A673 (cell line): ENCODE data around the gene LRRC8D. TPM values are rescaled to one million over a fixed set of nuclear protein-coding genes. Genes with fewer than 3 reads are reported as not detected.

Experiments
- BruUV-seq: library from RNA; stranded (reverse); fragments of 400-500 nt; replicated peaks from 2 replicates; lab custom pipeline; 2021; lab: Mats Ljungman, UMichigan
- CTCF ChIA-PET: fragments of 300-600 bp; sonication (Branson Sonifier 250); formaldehyde crosslinking; loops from one replicate; lab custom pipeline; 2022; ENCODE audit warnings: antibody characterized with exemption; lab: Charles Lee
- POLR2A ChIA-PET: fragments of 300-600 bp; sonication (Branson Sonifier 250); formaldehyde crosslinking; loops from one replicate; lab custom pipeline; 2022; ENCODE audit warnings: antibody characterized with exemption; ENCODE audit not compliant: low non-redundant PET; lab: Charles Lee
- DNase-seq: peaks from one replicate; pipeline ENCODE4 v3.0.0-alpha.2; 2015; ENCODE audit warnings: low spot score
- H3K27ac ChIP-seq: fragments of 200-600 bp; sonication (generic); 2 replicates; pipeline ENCODE4 v1.5.1; 2016; ENCODE audit warnings: mixed run types, low read depth, mild to moderate bottlenecking, mixed read lengths, antibody characterized with exemption, low read length; ENCODE audit not compliant: poor library complexity, severe bottlenecking
- H3K27me3 ChIP-seq: fragments of 200-600 bp; sonication (generic); replicated peaks from 2 replicates; pipeline ENCODE4 v1.6.1; 2017; ENCODE audit warnings: mixed run types, low read depth, mild to moderate bottlenecking, mixed read lengths, antibody characterized with exemption, low read length; ENCODE audit not compliant: insufficient read depth, poor library complexity
- H3K36me3 ChIP-seq: fragments of 200-600 bp; sonication (generic); 2 replicates; pipeline ENCODE4 v1.6.1; 2016; ENCODE audit warnings: mixed run types, mild to moderate bottlenecking, mixed read lengths, antibody characterized with exemption, low read length; ENCODE audit not compliant: insufficient read depth, poor library complexity, severe bottlenecking
- H3K4me1 ChIP-seq: fragments of 200-600 bp; sonication (generic); 2 replicates; pipeline ENCODE4 v1.6.1; 2017; ENCODE audit warnings: mixed run types, mild to moderate bottlenecking, mixed read lengths, antibody characterized with exemption, low read length; ENCODE audit not compliant: insufficient read depth, poor library complexity, severe bottlenecking
- H3K4me3 ChIP-seq: fragments of 200-600 bp; sonication (generic); 2 replicates; pipeline ENCODE4 v1.5.1; 2016; ENCODE audit warnings: low read depth, mixed run types, mild to moderate bottlenecking, mixed read lengths, low read length; ENCODE audit not compliant: poor library complexity, severe bottlenecking
- H3K9me3 ChIP-seq: fragments of 200-600 bp; sonication (generic); 2 replicates; pipeline ENCODE4 v1.6.1; 2016; ENCODE audit warnings: mixed run types, low read depth, mild to moderate bottlenecking, mixed read lengths, antibody characterized with exemption, low read length; ENCODE audit not compliant: poor library complexity, severe bottlenecking
- EZH2 ChIP-seq: fragments of 200-600 bp; sonication (generic); IDR thresholded peaks from 2 replicates; pipeline ENCODE4 v1.6.1; 2017; ENCODE audit warnings: borderline replicate concordance, low read depth, mild to moderate bottlenecking, mixed read lengths, antibody characterized with exemption, low read length; ENCODE audit not compliant: poor library complexity, severe bottlenecking
- intact Hi-C: fragments of 100-400 bp; cut with micrococcal nuclease; formaldehyde crosslinking; loops from one replicate; pipeline ENCODE4 v1.10.0; 2022; ENCODE audit not compliant: unreplicated experiment
- total RNA-seq: library from RNA; stranded (reverse); gene quantifications from 2 replicates; pipeline ENCODE4 v1.2.3, GENCODE V29; 2021
- TF ChIP-seq, protein P1 (sequence below): fragments of 300-800, 200-600 bp; sonication (generic); conservative IDR thresholded peaks from 2 replicates; pipeline ENCODE4 v1.5.1; 2017; ENCODE audit warnings: low read depth, mild to moderate bottlenecking, antibody characterized with exemption, low read length, moderate library complexity, mixed read lengths

LRRC8D gene
- total RNA-seq, 1 experiment from 2014 or later = 59.4 TPM

DNA sequence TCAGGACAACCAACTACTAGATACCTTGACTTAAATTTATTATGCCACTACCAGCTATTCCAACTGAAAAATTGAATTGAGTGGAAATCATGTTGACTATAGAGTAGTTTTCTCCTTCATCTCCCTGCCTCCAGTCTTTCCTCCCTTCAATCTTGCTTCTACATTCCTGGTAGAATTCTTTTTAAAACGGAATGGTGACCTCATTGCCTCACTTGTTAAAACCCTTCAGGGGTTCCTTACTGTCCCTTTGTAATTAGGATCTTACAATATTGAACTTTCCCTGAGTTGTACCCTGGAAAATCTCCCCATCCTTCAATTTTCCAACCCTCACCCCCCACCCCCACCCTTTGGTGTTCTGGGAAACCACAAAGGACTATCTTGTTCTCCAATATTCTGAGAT, 91.2 kb downstream of the LRRC8D start:
- H3K27ac ChIP-seq = peak overlapping the region; percentile 39
- TF ChIP-seq, protein P1, sequence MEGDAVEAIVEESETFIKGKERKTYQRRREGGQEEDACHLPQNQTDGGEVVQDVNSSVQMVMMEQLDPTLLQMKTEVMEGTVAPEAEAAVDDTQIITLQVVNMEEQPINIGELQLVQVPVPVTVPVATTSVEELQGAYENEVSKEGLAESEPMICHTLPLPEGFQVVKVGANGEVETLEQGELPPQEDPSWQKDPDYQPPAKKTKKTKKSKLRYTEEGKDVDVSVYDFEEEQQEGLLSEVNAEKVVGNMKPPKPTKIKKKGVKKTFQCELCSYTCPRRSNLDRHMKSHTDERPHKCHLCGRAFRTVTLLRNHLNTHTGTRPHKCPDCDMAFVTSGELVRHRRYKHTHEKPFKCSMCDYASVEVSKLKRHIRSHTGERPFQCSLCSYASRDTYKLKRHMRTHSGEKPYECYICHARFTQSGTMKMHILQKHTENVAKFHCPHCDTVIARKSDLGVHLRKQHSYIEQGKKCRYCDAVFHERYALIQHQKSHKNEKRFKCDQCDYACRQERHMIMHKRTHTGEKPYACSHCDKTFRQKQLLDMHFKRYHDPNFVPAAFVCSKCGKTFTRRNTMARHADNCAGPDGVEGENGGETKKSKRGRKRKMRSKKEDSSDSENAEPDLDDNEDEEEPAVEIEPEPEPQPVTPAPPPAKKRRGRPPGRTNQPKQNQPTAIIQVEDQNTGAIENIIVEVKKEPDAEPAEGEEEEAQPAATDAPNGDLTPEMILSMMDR = no peak
- no peak for TF ChIP-seq EZH2
- DNase-seq = no peak
- no peaks in the 10 kb centered on the region for H3K36me3 ChIP-seq
- H3K9me3 ChIP-seq = no peaks in the 10 kb centered on the region
- intact Hi-C loops = no loop called here
- POLR2A ChIA-PET = interaction anchor here (0.5 kb wide), 1 partner anchor 32 kb away, joined by 4 read pairs; no protein-coding TSS in a partner anchor
- H3K4me3 ChIP-seq = no peak overlapping the region
- BruUV-seq = no TSS peak
- H3K4me1 ChIP-seq = peaks cover 55% of the 10 kb centered on the region
- H3K27me3 ChIP-seq = no peaks in the 10 kb centered on the region
- CTCF ChIA-PET = no interaction called here

DNA sequence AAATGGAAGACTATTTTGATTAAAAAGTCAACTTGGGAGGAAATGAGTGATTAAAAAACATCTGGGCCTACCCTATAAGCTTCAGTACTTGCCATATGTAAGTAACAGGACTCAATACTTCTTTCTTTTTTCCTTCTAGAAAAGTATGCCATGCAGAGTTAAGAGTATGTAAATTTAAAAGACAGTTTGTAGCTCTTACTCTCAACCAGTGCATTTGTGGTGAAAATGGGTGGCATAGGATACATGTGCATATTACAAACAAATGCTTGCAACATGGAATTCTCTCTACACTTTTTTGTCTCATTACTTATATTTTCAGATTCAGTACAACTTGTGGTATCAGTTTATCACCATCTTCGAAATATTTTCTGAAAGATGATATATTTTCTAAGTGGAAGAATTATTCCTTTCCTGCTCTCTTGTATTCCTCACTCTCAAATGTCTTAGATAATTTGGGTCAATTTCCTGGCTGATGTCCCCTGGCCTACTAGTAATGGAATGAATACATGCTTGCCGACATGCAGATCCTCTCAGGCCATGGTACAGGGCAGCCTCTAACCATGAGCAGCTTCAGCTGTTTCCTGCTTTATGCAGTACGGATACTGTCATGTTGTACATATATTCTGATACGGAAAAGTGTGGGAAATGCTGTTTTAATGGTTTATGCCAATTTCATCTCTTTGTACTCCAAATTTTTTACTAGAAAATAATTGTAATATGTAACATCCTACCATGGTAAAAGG, 92.7 kb downstream of the LRRC8D start:
- Histone ChIP-seq H3K9me3 (no peaks in the 10 kb centered on the region), H3K27me3 (no peaks in the 10 kb centered on the region), H3K27ac (no peak overlapping the region), H3K36me3 (no peaks in the 10 kb centered on the region), H3K4me1 (peaks cover 47% of the 10 kb centered on the region), H3K4me3 (no peak overlapping the region)
- no TSS peak for BruUV-seq
- DNase-seq = no peak
- intact Hi-C loops = no loop called here
- CTCF ChIA-PET = no interaction called here
- POLR2A ChIA-PET = no interaction called here
- no peak for TF ChIP-seq EZH2
- TF ChIP-seq, protein P1 = no peak

DNA sequence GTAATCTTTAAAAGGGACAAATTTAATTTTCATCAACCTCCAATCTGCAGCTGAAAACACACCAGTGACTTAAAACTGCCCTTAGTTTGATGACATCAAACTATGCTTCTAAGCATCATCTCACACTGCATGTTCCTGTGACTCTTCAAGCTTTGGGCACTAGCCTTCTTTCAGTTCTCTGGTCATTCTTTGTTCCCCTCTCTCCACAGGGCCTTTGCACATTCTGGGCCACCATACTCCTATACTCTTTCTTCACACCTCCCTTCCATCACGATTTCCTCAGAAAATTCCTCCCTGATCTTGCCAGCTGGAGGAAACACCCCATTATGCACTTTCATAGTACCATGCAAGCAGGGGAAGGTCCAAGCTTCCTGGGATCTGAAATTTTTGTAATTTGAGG, 96.5 kb downstream of the LRRC8D start:
- Histone ChIP-seq H3K27ac (no peak overlapping the region), H3K4me3 (no peak overlapping the region), H3K9me3 (no peaks in the 10 kb centered on the region), H3K36me3 (no peaks in the 10 kb centered on the region), H3K27me3 (no peaks in the 10 kb centered on the region), H3K4me1 (peaks cover 36% of the 10 kb centered on the region)
- BruUV-seq = no TSS peak
- intact Hi-C loops = no loop called here
- no peak for TF ChIP-seq EZH2
- TF ChIP-seq, protein P1 = no peak
- ChIA-PET POLR2A (no interaction called here), CTCF (no interaction called here)
- DNase-seq = no peak
